Adrenal gland (tissue), 12 donors: ENCODE data around the gene SRSF12. TPM values are rescaled to one million over a fixed set of nuclear protein-coding genes. Genes with fewer than 3 reads are reported as not detected.

Experiments used
- DNase-seq, 7 donors: peaks; one replicate each; pipeline ENCODE4 v3.0.0-alpha.2; 2019 to 2020
- H3K27ac ChIP-seq, 5 donors: fragments of 200-600 bp; sonication (generic) in 4 of 5; 1 replicate in 3 of 5; 2 replicates in 2 of 5; pipeline versions ENCODE4 v1.5.1 to v1.8.0; 2016 to 2020; ENCODE audit warnings: mild to moderate bottlenecking in 1 of 5
- H3K27me3 ChIP-seq: fragments of 200-600 bp; 2 replicates; pipeline ENCODE4 v1.8.0; 2021
- H3K36me3 ChIP-seq, 2 donors: fragments of 200-600 bp; replicated peaks in 1 of 2; 1 replicate in 1 of 2; 2 replicates in 1 of 2; pipeline versions ENCODE4 v1.5.1 to v1.8.0; 2018 to 2022
- H3K4me1 ChIP-seq, 2 donors: fragments of 200-600 bp; replicated peaks in 1 of 2; 1 replicate in 1 of 2; 2 replicates in 1 of 2; pipeline versions ENCODE4 v1.5.1 to v1.8.0; 2018 to 2021
- H3K4me3 ChIP-seq, 4 donors: fragments of 200-600 bp; sonication (generic) in 3 of 4; one replicate each; pipeline ENCODE4 v1.5.1; 2016 to 2018
- H3K9me3 ChIP-seq, 3 donors: fragments of 200-600 bp; sonication (generic) in 1 of 3; replicated peaks in 1 of 3; 1 replicate in 2 of 3; 2 replicates in 1 of 3; pipeline versions ENCODE4 v1.5.1 to v1.8.0; 2016 to 2021
- POLR2A ChIP-seq, 2 donors: fragments of 450-650 bp; IDR thresholded peaks; one replicate each; pipeline ENCODE4 v1.6.1; 2017; ENCODE audit warnings: antibody characterized with exemption in 2 of 2, mild to moderate bottlenecking in 2 of 2, moderate library complexity in 1 of 2
- WGBS, 4 donors: extraction: QIAGEN DNeasy Blood & Tissue Kit in 2 of 4; methylation state at CpG; one replicate each; pipeline versions ENCODE4 v1.1.5 to v1.1.7; 2013 to 2017; 5-methylcytosine and 5-hydroxymethylcytosine counted together
- intact Hi-C, 2 donors: fragments of 100-400 bp; cut with DNase I; formaldehyde crosslinking; loops; one replicate each; pipeline versions ENCODE4 v1.14.1 to v1.15.0; 2022 to 2023
- polyA plus RNA-seq, 3 donors: library from polyadenylated mRNA; stranded (reverse); fragments of 200-250 nt in 2 of 3; fragments of 350-450 nt in 1 of 3; fragmentation: Illumina TruSeq in 1 of 3; extraction: RNeasy Lipid Tissue Mini Kit (QIAGEN cat#74804) in 1 of 3; gene quantifications; one replicate each; pipeline ENCODE4 v1.2.3, GENCODE V29; 2013 to 2014
- total RNA-seq, 9 donors: library from RNA; depleted of rRNA in 4 of 9; stranded (reverse); fragments of >200 nt in 4 of 9; fragments of 120-200 nt in 1 of 9; fragmentation: NEBNext Ultra II Directional in 1 of 9; extraction: Animal tissue kit (Norgen Biotek cat#: 25700) in 1 of 9; gene quantifications; one replicate each; pipeline versions ENCODE4 v1.1.0 to v1.2.4, GENCODE V29; 2013 to 2023
- TF ChIP-seq, protein P1 (sequence below), 6 experiments: fragments of 450-650 bp in 4 of 6; fragments of 200-600 bp in 2 of 6; sonication (generic) in 1 of 6; IDR thresholded peaks; 1 replicate in 5 of 6; 2 replicates in 1 of 6; pipeline versions ENCODE4 v1.5.1 to v1.8.0; 2016 to 2021; ENCODE audit warnings: antibody characterized with exemption in 6 of 6, mild to moderate bottlenecking in 2 of 6, moderate library complexity in 1 of 6
- donor health status: healthy with polysubstance abuse.
- donor health status: Bipolar disorder and iron deficiency.
- donor health status: DM: yes; HTN: yes; CAD: no.
- donor health status: DM: no; HTN: no; CAD: no.
- donor health status: DM: no; HTN: no; CAD: no.
- donor health status: DM: yes; HTN: yes; CAD: no.

Gene SRSF12
- total and polyA plus RNA-seq, 12 donors: 0.26 to 2.2 (median 0.81) TPM; not detected in 1

- Histone ChIP-seq H3K9me3 (no peaks in the 10 kb centered on the region), H3K4me3 (no peak overlapping the region), H3K36me3 (no peaks in the 10 kb centered on the region), H3K27ac (peak overlapping the region in 2 of 5 donors; percentile 16 to 26), H3K4me1 (peaks cover 5 to 8% of the 10 kb centered on the region in 2 donors), H3K27me3 (no peaks in the 10 kb centered on the region)
- DNase-seq: no peak
- intact Hi-C loops: no loop called here
- TF ChIP-seq, protein P1, sequence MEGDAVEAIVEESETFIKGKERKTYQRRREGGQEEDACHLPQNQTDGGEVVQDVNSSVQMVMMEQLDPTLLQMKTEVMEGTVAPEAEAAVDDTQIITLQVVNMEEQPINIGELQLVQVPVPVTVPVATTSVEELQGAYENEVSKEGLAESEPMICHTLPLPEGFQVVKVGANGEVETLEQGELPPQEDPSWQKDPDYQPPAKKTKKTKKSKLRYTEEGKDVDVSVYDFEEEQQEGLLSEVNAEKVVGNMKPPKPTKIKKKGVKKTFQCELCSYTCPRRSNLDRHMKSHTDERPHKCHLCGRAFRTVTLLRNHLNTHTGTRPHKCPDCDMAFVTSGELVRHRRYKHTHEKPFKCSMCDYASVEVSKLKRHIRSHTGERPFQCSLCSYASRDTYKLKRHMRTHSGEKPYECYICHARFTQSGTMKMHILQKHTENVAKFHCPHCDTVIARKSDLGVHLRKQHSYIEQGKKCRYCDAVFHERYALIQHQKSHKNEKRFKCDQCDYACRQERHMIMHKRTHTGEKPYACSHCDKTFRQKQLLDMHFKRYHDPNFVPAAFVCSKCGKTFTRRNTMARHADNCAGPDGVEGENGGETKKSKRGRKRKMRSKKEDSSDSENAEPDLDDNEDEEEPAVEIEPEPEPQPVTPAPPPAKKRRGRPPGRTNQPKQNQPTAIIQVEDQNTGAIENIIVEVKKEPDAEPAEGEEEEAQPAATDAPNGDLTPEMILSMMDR (IDR thresholded peaks at IDR 0.05): no peak
- TF ChIP-seq POLR2A (IDR thresholded peaks at IDR 0.05): no peak
- 49 to 60% (median 55%) methylated on average over 4 of the region's 4 CpGs for WGBS, 4 donors
These were observed 44.8 kb downstream of the SRSF12 start for GRCh38 chr6:89073014-89073620.

GRCh38 chr6:89071036-89071435 is 46.8 kb downstream of the SRSF12 start:
- H3K9me3 ChIP-seq: no peaks in the 10 kb centered on the region
- intact Hi-C loops: no loop called here
- H3K4me1 ChIP-seq: peaks cover 12 to 13% of the 10 kb centered on the region in 2 donors
- TF ChIP-seq POLR2A (IDR thresholded peaks at IDR 0.05): no peak
- TF ChIP-seq, protein P1 (IDR thresholded peaks at IDR 0.05): no peak
- H3K4me3 ChIP-seq: no peak overlapping the region
- no peaks in the 10 kb centered on the region for H3K27me3 ChIP-seq
- H3K27ac ChIP-seq: no peak overlapping the region
- no peak for DNase-seq
- no peaks in the 10 kb centered on the region for H3K36me3 ChIP-seq

DNA sequence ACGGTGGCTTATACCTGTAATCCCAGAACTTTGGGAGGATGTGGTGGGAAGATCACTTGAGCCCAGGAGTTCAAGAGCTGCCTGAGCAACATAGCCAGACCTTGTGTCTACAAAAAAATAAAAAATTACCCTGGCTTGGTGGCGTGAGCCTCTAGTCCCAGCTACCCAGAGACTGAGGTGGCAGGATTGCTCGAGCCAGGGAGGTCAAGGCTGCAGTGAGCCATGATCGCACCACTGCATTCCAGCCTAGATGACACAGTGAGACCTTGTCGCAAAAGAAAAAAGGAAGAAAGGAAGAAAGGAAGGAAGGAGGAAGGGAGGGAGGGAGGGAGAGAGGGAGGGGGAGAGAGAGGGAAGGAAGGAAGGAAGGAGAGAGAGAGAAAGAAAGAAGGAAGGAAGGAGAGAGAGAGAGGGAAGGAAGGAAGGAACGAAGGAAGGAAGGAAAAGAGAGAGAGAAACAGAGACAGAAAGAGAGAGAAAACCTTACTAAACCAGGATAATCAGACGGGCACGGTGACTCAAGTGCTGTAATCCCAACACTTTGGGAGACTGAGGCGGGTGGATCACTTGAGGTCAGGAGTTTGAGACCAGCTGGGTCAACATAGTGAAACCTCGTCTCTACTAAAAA is 48.2 kb downstream of the SRSF12 start:
- intact Hi-C loops: no loop called here
- WGBS, 4 donors: 44 to 56% (median 50%) methylated on average over 10 of the region's 10 CpGs
- Histone ChIP-seq H3K27me3 (no peaks in the 10 kb centered on the region), H3K4me3 (no peak overlapping the region), H3K4me1 (peaks cover 12 to 13% of the 10 kb centered on the region in 2 donors), H3K9me3 (no peaks in the 10 kb centered on the region), H3K36me3 (no peaks in the 10 kb centered on the region), H3K27ac (peak overlapping the region in 4 of 5 donors; percentile 19 to 57 (median 46))
- DNase-seq: peak; percentile 62 to 86 (median 81)
- no peak for TF ChIP-seq POLR2A (IDR thresholded peaks at IDR 0.05)
- TF ChIP-seq, protein P1 (IDR thresholded peaks at IDR 0.05): no peak

DNA sequence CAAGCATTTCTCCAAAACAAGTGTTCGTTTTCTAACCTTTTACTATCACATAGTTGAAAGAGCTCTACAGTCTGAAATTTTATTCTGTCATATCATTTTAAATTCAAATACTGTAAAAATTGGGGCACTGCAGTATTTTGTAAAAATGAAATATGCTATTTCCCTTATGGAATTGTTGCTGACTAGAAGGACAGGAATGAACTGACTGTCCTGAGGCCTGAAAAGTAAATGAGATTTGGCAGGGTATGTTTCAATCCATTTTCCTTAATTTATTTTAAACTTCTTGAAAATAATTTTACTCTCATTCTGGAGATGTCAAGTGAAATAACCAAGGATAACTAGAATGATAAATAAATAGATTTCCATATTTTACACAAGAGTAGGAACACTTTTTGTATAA is 49.2 kb downstream of the SRSF12 start:
- Histone ChIP-seq H3K27ac (no peak overlapping the region), H3K36me3 (no peaks in the 10 kb centered on the region), H3K4me1 (peaks cover 12 to 13% of the 10 kb centered on the region in 2 donors), H3K4me3 (no peak overlapping the region), H3K27me3 (no peaks in the 10 kb centered on the region), H3K9me3 (no peaks in the 10 kb centered on the region)
- no peak for DNase-seq
- intact Hi-C loops: no loop called here
- TF ChIP-seq, protein P1 (IDR thresholded peaks at IDR 0.05): no peak
- TF ChIP-seq POLR2A (IDR thresholded peaks at IDR 0.05): no peak
- WGBS, 4 donors: 37 to 92% (median 41%) methylated on average over 1 of the region's 1 CpG
